GM21360 (cell line): Measurements from ENCODE around the gene CBLIF.
A peak's percentile ranks its signal among the peaks of the same experiment; 100 is the strongest.
"Not testable (repeated sequence)": the region's sequence is repeated elsewhere in the genome, so short reads cannot be mapped to it uniquely, and the experiment has no call there.

ENCODE experiments used
- ATAC-seq: cut with Tn5 transposase; IDR thresholded peaks from one replicate; pipeline ENCODE4 v1.9.1; 2021; ENCODE audit warnings: mild to moderate bottlenecking, moderate library complexity; ENCODE audit not compliant: unreplicated experiment

CBLIF gene

GRCh38 chr11:59848439-59848838 lies 3.1 kb upstream of the CBLIF start:
- ATAC-seq, result not testable (repeated sequence)

GRCh38 chr11:59847626-59848025 lies 2.3 kb upstream of the CBLIF start:
- ATAC-seq, result no peak

GRCh38 chr11:59846556-59846955 lies 1.3 kb upstream of the CBLIF start:
- ATAC-seq, result no peak

- ATAC-seq, result no peak
Observed at GRCh38 chr11:59842316-59842715, 3.0 kb downstream of the CBLIF start.

GRCh38 chr11:59841514-59841913 lies 3.8 kb downstream of the CBLIF start:
- no peak for ATAC-seq

GRCh38 chr11:59839615-59840014 lies 5.7 kb downstream of the CBLIF start:
- no peak for ATAC-seq

- no peak for ATAC-seq
Observed at GRCh38 chr11:59833602-59834001, 11.7 kb downstream of the CBLIF start.

GRCh38 chr11:59829358-59829757 lies 15.9 kb downstream of the CBLIF start:
- ATAC-seq, result no peak

GRCh38 chr11:59822989-59823566 lies 22.2 kb downstream of the CBLIF start:
- ATAC-seq, result peak; percentile 85

- ATAC-seq, result no peak
Observed at GRCh38 chr11:59818572-59818971, 26.7 kb downstream of the CBLIF start.

- ATAC-seq, result not testable (repeated sequence)
Observed at GRCh38 chr11:59816434-59816833, 28.9 kb downstream of the CBLIF start.

GRCh38 chr11:59815754-59816153 lies 29.5 kb downstream of the CBLIF start:
- ATAC-seq, result no peak

- ATAC-seq, result no peak
Observed at GRCh38 chr11:59814021-59814420, 31.3 kb downstream of the CBLIF start.

GRCh38 chr11:59813364-59813763 lies 31.9 kb downstream of the CBLIF start:
- ATAC-seq, result no peak

- ATAC-seq, result no peak
Observed at GRCh38 chr11:59812220-59812619, 33.1 kb downstream of the CBLIF start.

GRCh38 chr11:59810911-59811259 lies 34.4 kb downstream of the CBLIF start:
- ATAC-seq, result no peak

GRCh38 chr11:59810189-59810910 lies 34.9 kb downstream of the CBLIF start, which contains the start of gene MRPL16:
TSS of gene MRPL16 (minus strand) at chr11:59810778. CDS start at chr11:59810658, 120 bp downstream.
- peak; percentile 92 for ATAC-seq

- no peak for ATAC-seq
Observed at GRCh38 chr11:59807047-59807610, 38.2 kb downstream of the CBLIF start.

- ATAC-seq, result no peak
Observed at GRCh38 chr11:59804061-59804460, 41.2 kb downstream of the CBLIF start.

GRCh38 chr11:59802639-59803176 lies 42.6 kb downstream of the CBLIF start:
- no peak for ATAC-seq

GRCh38 chr11:59801981-59802638 lies 43.2 kb downstream of the CBLIF start:
- ATAC-seq, result no peak
